ENCODE data around the gene COPS7A. TPM values are rescaled to one million over a fixed set of nuclear protein-coding genes. Genes with fewer than 3 reads are reported as not detected.
"Not testable (repeated sequence)": the region's sequence is repeated elsewhere in the genome, so short reads cannot be mapped to it uniquely, and the experiment has no call there.

The COPS7A gene
- total and polyA plus RNA-seq, 2 donors, result 28.0 to 39.8 TPM

DNA sequence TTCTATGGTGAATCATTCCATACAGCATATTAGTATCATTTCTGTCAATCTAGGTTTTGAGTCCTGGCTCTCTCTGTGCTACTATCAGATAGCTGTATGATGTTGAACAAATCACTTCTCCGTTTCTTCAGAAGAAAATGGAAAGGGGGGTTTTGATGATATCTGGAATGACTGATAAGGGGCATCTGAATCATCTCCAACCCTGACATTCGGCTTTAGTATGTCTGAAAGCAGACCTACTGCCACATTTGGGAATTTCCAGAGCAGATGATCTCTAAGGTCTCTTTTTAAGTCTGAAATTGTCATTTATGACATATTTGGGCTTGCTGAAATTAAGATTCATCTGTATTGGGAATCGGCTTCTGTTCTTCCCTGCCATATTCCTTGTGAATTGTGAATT is 19.0 kb downstream of the COPS7A start:
- H3K27me3 ChIP-seq (ENCODE audit: control insufficient read depth in 2 of 2, insufficient read depth in 1 of 2, low read length in 1 of 2), result no peaks in the 10 kb centered on the region
- peaks cover 0 to 17% of the 10 kb centered on the region in 2 donors for H3K4me1 ChIP-seq (ENCODE audit: control insufficient read depth in 2 of 2, insufficient read depth in 2 of 2, low read length in 2 of 2)
- H3K27ac ChIP-seq (ENCODE audit: low read depth in 1 of 2, low read length in 1 of 2), result no peak overlapping the region
- H3K36me3 ChIP-seq (ENCODE audit: control insufficient read depth in 2 of 2, insufficient read depth in 2 of 2, low read length in 1 of 2), result peaks cover 14 to 24% of the 10 kb centered on the region in 2 donors
- H3K9me3 ChIP-seq (ENCODE audit: control insufficient read depth in 2 of 2, insufficient read depth in 1 of 2, low read length in 1 of 2), result no peaks in the 10 kb centered on the region
- no peak overlapping the region for H3K4me3 ChIP-seq (ENCODE audit: low read length in 2 of 2)
- DNase-seq (ENCODE audit: low read depth in 6 of 9, low spot score in 9 of 9), result no peak
- 93% methylated on average over 3 of the region's 3 CpGs for WGBS

DNA sequence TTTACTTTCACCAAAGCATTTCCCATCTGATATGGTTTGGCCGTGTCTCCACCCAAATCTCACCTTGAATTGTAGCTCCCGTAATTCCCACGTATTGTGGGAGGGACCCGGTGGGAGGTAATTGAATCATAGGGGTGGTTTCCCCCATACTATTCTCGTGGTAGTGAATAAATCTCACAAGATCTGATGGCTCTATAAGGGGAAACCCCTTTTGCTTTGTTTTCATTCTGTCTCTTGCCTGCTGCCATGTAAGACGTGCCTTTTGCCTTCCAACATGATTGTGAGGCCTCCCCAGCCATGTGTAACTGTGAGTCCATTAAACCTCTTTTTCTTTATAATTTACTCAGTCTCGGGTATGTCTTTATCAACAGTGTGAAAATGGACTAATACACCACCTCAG is 19.5 kb downstream of the COPS7A start:
- DNase-seq (ENCODE audit: low read depth in 6 of 9, low spot score in 9 of 9); H3K27me3 ChIP-seq (ENCODE audit: control insufficient read depth in 2 of 2, insufficient read depth in 1 of 2, low read length in 1 of 2); H3K4me3 ChIP-seq (ENCODE audit: low read length in 2 of 2); H3K9me3 ChIP-seq (ENCODE audit: control insufficient read depth in 2 of 2, insufficient read depth in 1 of 2, low read length in 1 of 2); H3K27ac ChIP-seq (ENCODE audit: low read depth in 1 of 2, low read length in 1 of 2): not testable (repeated sequence)
- Histone ChIP-seq H3K4me1 (ENCODE audit: control insufficient read depth in 2 of 2, insufficient read depth in 2 of 2, low read length in 2 of 2) (peaks cover 0 to 17% of the 10 kb centered on the region in 2 donors), H3K36me3 (ENCODE audit: control insufficient read depth in 2 of 2, insufficient read depth in 2 of 2, low read length in 1 of 2) (peaks cover 19 to 28% of the 10 kb centered on the region in 2 donors)
- 86% methylated on average over 7 of the region's 7 CpGs for WGBS

DNA sequence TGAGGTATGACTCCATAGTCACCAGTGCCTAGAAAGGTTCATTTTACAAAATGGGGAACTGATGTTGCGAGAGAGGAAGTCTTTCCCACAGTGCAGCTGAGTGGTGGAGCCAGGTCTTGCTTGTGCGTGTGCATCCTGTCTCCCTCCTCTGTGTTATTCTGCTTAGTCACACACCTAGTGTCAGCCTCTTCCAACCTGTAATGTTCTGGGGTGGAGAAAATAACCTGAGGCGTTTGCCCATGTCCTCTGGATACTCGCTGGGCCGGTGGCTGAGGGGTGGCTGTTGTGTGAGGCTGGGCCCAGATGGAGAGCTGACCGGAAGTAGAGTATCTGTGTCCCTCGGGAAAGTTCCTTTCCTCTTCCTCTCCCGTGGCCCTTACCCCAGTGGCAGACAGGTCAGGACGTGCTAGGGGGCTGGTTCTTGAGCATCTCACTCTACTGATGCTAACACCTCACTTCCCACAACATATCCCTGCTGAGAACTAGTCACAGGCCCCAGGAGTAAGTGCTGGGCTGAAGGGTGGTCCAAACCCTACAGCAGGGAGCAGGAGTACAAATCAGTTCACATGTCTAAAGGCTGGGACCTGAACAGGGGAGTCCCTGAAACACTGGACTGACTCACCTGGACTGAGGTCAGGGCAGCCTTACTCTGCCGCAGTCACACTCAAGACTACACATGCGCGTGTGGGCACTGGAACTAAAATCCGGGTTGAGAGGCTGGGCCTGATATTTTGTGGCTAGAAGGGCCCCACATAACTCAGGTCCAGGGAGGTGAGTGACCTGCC is 22.1 kb downstream of the COPS7A start:
- DNase-seq (ENCODE audit: low read depth in 6 of 9, low spot score in 9 of 9), result peak in 1 of 9 donors; percentile 66
- Histone ChIP-seq H3K4me1 (ENCODE audit: control insufficient read depth in 2 of 2, insufficient read depth in 2 of 2, low read length in 2 of 2) (peaks cover 0 to 17% of the 10 kb centered on the region in 2 donors), H3K9me3 (ENCODE audit: control insufficient read depth in 2 of 2, insufficient read depth in 1 of 2, low read length in 1 of 2) (no peaks in the 10 kb centered on the region), H3K4me3 (ENCODE audit: low read length in 2 of 2) (no peak overlapping the region), H3K27ac (ENCODE audit: low read depth in 1 of 2, low read length in 1 of 2) (peak overlapping the region; percentile 52 to 53), H3K27me3 (ENCODE audit: control insufficient read depth in 2 of 2, insufficient read depth in 1 of 2, low read length in 1 of 2) (no peaks in the 10 kb centered on the region), H3K36me3 (ENCODE audit: control insufficient read depth in 2 of 2, insufficient read depth in 2 of 2, low read length in 1 of 2) (peaks cover 42 to 55% of the 10 kb centered on the region in 2 donors)
- 43% methylated on average over 13 of the region's 13 CpGs for WGBS

DNA sequence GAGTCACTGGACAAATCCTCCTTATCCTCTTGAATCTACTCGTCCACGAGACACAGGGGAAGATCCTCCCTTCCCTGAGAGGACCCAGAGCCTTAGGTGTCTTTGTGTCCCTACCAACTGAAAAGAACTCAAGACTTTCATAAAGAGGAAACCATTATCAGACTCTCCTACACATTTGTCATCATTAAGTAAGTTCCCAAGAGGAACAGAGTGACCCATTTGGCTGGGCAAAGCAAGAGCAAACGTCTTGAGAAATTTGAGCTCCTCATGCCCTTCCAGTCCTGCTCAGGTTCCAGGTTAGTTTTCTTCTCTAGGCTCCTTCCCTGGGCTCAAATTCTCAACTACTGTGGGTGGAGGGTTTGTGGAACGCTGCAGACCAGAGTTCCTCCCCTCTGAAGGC is 23.4 kb downstream of the COPS7A start:
- H3K27me3 ChIP-seq (ENCODE audit: control insufficient read depth in 2 of 2, insufficient read depth in 1 of 2, low read length in 1 of 2), result no peaks in the 10 kb centered on the region
- WGBS, result 96% methylated on average over 4 of the region's 4 CpGs
- no peak overlapping the region for H3K4me3 ChIP-seq (ENCODE audit: low read length in 2 of 2)
- no peak for DNase-seq (ENCODE audit: low read depth in 6 of 9, low spot score in 9 of 9)
- H3K9me3 ChIP-seq (ENCODE audit: control insufficient read depth in 2 of 2, insufficient read depth in 1 of 2, low read length in 1 of 2), result no peaks in the 10 kb centered on the region
- peaks cover 3 to 24% of the 10 kb centered on the region in 2 donors for H3K4me1 ChIP-seq (ENCODE audit: control insufficient read depth in 2 of 2, insufficient read depth in 2 of 2, low read length in 2 of 2)
- no peak overlapping the region for H3K27ac ChIP-seq (ENCODE audit: low read depth in 1 of 2, low read length in 1 of 2)
- H3K36me3 ChIP-seq (ENCODE audit: control insufficient read depth in 2 of 2, insufficient read depth in 2 of 2, low read length in 1 of 2), result peaks cover 48 to 63% of the 10 kb centered on the region in 2 donors

DNA sequence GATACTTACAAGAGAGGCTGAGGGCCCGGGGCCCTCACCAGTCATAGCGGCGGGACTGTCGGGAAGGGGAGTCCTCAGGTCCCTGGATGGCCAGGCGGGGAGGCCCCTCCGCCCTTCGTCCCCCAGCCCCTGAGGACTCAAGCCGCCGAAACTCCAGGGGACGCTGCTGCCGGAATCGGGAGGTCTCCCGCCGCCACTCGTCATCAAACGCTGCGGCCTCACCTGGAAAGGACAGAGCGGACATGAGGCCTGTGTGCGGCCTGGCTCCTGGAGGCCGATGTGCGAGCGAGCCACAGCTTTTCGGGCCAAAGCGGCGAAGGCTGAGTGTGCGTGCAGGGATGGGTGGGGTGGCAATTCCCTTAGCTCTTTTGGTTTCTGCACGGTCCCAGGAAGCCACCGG is 24.9 kb downstream of the COPS7A start:
- H3K36me3 ChIP-seq (ENCODE audit: control insufficient read depth in 2 of 2, insufficient read depth in 2 of 2, low read length in 1 of 2), result peaks cover 48 to 63% of the 10 kb centered on the region in 2 donors
- no peak overlapping the region for H3K4me3 ChIP-seq (ENCODE audit: low read length in 2 of 2)
- no peak overlapping the region for H3K27ac ChIP-seq (ENCODE audit: low read depth in 1 of 2, low read length in 1 of 2)
- H3K27me3 ChIP-seq (ENCODE audit: control insufficient read depth in 2 of 2, insufficient read depth in 1 of 2, low read length in 1 of 2), result no peaks in the 10 kb centered on the region
- whole genome bisulfite sequencing, result 98% methylated on average over 28 of the region's 28 CpGs
- peaks cover 7 to 35% of the 10 kb centered on the region in 2 donors for H3K4me1 ChIP-seq (ENCODE audit: control insufficient read depth in 2 of 2, insufficient read depth in 2 of 2, low read length in 2 of 2)
- DNase-seq (ENCODE audit: low read depth in 6 of 9, low spot score in 9 of 9), result no peak
- no peaks in the 10 kb centered on the region for H3K9me3 ChIP-seq (ENCODE audit: control insufficient read depth in 2 of 2, insufficient read depth in 1 of 2, low read length in 1 of 2)

DNA sequence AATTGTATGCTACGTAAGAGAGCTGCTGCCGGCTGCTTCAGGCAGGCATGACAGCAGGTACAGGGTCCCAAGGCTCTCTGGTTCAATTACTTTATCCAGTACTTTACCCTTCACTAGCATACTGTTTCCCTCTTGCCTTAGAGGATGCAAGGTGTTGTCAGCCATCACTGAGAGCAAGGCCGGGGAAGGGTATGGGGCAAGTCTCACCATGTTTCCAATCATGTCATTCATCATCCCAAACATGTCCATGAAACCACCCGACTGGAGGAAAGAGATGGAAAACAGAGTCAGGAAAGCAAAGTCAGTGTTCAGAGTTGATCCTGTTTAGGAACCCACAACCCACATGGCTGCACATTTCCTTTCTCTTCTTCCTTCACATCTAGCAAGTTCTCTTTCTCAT is 26.7 kb downstream of the COPS7A start:
- 94% methylated on average over 4 of the region's 4 CpGs for WGBS
- no peak overlapping the region for H3K27ac ChIP-seq (ENCODE audit: low read depth in 1 of 2, low read length in 1 of 2)
- H3K4me3 ChIP-seq (ENCODE audit: low read length in 2 of 2), result no peak overlapping the region
- no peaks in the 10 kb centered on the region for H3K9me3 ChIP-seq (ENCODE audit: control insufficient read depth in 2 of 2, insufficient read depth in 1 of 2, low read length in 1 of 2)
- no peak for DNase-seq (ENCODE audit: low read depth in 6 of 9, low spot score in 9 of 9)
- H3K36me3 ChIP-seq (ENCODE audit: control insufficient read depth in 2 of 2, insufficient read depth in 2 of 2, low read length in 1 of 2), result peaks cover 48 to 60% of the 10 kb centered on the region in 2 donors
- H3K4me1 ChIP-seq (ENCODE audit: control insufficient read depth in 2 of 2, insufficient read depth in 2 of 2, low read length in 2 of 2), result peaks cover 9 to 30% of the 10 kb centered on the region in 2 donors
- no peaks in the 10 kb centered on the region for H3K27me3 ChIP-seq (ENCODE audit: control insufficient read depth in 2 of 2, insufficient read depth in 1 of 2, low read length in 1 of 2)

DNA sequence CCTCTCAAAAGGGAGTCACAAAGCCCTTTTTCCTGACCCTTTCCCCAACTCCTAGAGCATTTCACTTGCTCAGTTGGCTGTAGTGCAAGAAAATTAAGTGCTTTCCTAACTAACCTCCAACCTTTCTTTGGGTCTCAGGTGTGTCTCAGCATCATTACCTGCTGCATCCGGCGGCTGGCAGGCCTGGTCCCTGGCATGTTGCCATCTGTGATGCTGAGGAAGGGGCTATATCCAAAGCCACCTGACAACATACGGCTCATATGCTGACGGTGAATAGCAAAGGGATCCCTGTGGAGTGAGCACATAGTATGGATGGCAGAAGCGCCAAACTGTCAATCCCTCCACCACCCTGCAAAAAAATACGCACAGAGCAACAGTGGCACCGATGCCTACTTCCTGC is 27.9 kb downstream of the COPS7A start:
- no peaks in the 10 kb centered on the region for H3K27me3 ChIP-seq (ENCODE audit: control insufficient read depth in 2 of 2, insufficient read depth in 1 of 2, low read length in 1 of 2)
- peak overlapping the region in 1 of 2 donors; percentile 91 for H3K4me3 ChIP-seq (ENCODE audit: low read length in 2 of 2)
- peak overlapping the region in 1 of 2 donors; percentile 60 for H3K27ac ChIP-seq (ENCODE audit: low read depth in 1 of 2, low read length in 1 of 2)
- H3K9me3 ChIP-seq (ENCODE audit: control insufficient read depth in 2 of 2, insufficient read depth in 1 of 2, low read length in 1 of 2), result no peaks in the 10 kb centered on the region
- 95% methylated on average over 7 of the region's 7 CpGs for WGBS
- DNase-seq (ENCODE audit: low read depth in 6 of 9, low spot score in 9 of 9), result no peak
- peaks cover 41 to 50% of the 10 kb centered on the region in 2 donors for H3K36me3 ChIP-seq (ENCODE audit: control insufficient read depth in 2 of 2, insufficient read depth in 2 of 2, low read length in 1 of 2)
- H3K4me1 ChIP-seq (ENCODE audit: control insufficient read depth in 2 of 2, insufficient read depth in 2 of 2, low read length in 2 of 2), result peaks cover 9 to 22% of the 10 kb centered on the region in 2 donors

DNA sequence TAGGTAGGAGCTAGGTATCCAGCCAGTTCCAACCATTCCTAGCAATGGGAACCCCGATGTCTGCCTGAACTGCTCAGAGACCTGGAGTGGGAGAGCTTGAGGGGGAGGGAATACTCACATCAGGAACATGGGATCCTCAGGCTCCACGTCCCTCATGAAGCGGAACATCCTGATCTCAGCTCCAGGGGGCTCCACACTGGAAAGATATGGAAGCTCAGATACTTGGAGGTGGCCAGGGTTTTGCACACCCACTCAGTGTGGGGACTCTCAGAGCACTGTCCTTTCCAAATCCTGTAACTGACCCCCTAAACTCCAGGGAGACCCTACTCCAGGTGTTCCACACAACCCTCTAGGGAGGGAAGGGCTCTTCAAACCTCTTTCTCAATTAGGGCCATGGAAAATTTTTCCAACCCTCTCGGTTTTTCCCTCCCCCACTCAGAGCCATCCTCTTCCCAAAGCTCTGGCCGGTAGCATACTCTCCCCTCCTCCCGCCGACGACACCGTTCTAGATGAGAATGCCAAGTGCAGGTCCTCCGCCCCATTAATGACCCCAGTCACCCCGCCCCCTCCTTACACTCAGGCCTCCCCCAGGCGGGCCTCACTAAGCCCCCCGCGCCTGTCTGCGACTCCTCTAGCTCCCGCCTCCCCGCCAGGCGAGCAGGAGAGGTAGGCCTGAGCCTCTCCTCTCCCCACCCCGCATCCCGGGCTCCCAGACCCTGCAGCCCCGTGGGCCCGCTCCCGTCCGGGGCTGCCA is 28.5 kb downstream of the COPS7A start:
- DNase-seq (ENCODE audit: low read depth in 6 of 9, low spot score in 9 of 9), result peak in 1 of 9 donors; percentile 33
- H3K36me3 ChIP-seq (ENCODE audit: control insufficient read depth in 2 of 2, insufficient read depth in 2 of 2, low read length in 1 of 2), result peaks cover 39 to 44% of the 10 kb centered on the region in 2 donors

More for the DNA sequence above, 28.5 kb downstream of the COPS7A start:
- WGBS, result 11% methylated on average over 24 of the region's 24 CpGs
- Histone ChIP-seq H3K27ac (ENCODE audit: low read depth in 1 of 2, low read length in 1 of 2) (peak overlapping the region; percentile 84 to 98), H3K9me3 (ENCODE audit: control insufficient read depth in 2 of 2, insufficient read depth in 1 of 2, low read length in 1 of 2) (no peaks in the 10 kb centered on the region), H3K4me3 (ENCODE audit: low read length in 2 of 2) (peak overlapping the region; percentile 84 to 91), H3K27me3 (ENCODE audit: control insufficient read depth in 2 of 2, insufficient read depth in 1 of 2, low read length in 1 of 2) (no peaks in the 10 kb centered on the region), H3K4me1 (ENCODE audit: control insufficient read depth in 2 of 2, insufficient read depth in 2 of 2, low read length in 2 of 2) (peaks cover 9 to 22% of the 10 kb centered on the region in 2 donors)
